ENCODE data around the gene GADL1.

The GADL1 gene

GRCh38 chr3:30702038-30702827, 192.2 kb downstream of the GADL1 start:
- peaks cover 14 to 50% of the 10 kb centered on the region in 2 donors for H3K36me3 Mint-ChIP-seq
- no peak overlapping the region for H3K27ac Mint-ChIP-seq
- H3K27me3 Mint-ChIP-seq = no peaks in the 10 kb centered on the region
- no peak for ATAC-seq (replicated peaks)
- H3K9me3 Mint-ChIP-seq = peaks cover 8 to 9% of the 10 kb centered on the region in 2 donors
- H3K4me3 Mint-ChIP-seq = no peak overlapping the region
- peaks cover 3 to 8% of the 10 kb centered on the region in 2 donors for H3K4me1 Mint-ChIP-seq
- no peak for DNase-seq

GRCh38 chr3:30700702-30701321, 193.6 kb downstream of the GADL1 start:
- ATAC-seq (replicated peaks) = no peak
- H3K9me3 Mint-ChIP-seq = peaks cover 6 to 9% of the 10 kb centered on the region in 2 donors
- no peaks in the 10 kb centered on the region for H3K27me3 Mint-ChIP-seq
- H3K27ac Mint-ChIP-seq = no peak overlapping the region
- peaks cover 20 to 58% of the 10 kb centered on the region in 2 donors for H3K36me3 Mint-ChIP-seq
- DNase-seq = no peak
- H3K4me1 Mint-ChIP-seq = peaks cover 10 to 21% of the 10 kb centered on the region in 2 donors
- H3K4me3 Mint-ChIP-seq = no peak overlapping the region

- Mint-ChIP-seq H3K27me3 (no peaks in the 10 kb centered on the region), H3K27ac (no peak overlapping the region), H3K9me3 (peaks cover 6 to 9% of the 10 kb centered on the region in 2 donors), H3K4me1 (peaks cover 15 to 27% of the 10 kb centered on the region in 2 donors), H3K36me3 (peaks cover 27 to 61% of the 10 kb centered on the region in 2 donors), H3K4me3 (no peak overlapping the region)
- DNase-seq (no peak), ATAC-seq (replicated peaks) (no peak)
Observed at GRCh38 chr3:30699927-30700326, 194.5 kb downstream of the GADL1 start.

- H3K9me3 Mint-ChIP-seq = peaks cover 6 to 9% of the 10 kb centered on the region in 2 donors
- no peak overlapping the region for H3K4me3 Mint-ChIP-seq
- peaks cover 12 to 36% of the 10 kb centered on the region in 2 donors for H3K4me1 Mint-ChIP-seq
- ATAC-seq (replicated peaks) = no peak
- H3K27me3 Mint-ChIP-seq = no peaks in the 10 kb centered on the region
- H3K27ac Mint-ChIP-seq = no peak overlapping the region
- peaks cover 32 to 64% of the 10 kb centered on the region in 2 donors for H3K36me3 Mint-ChIP-seq
- no peak for DNase-seq
Observed at GRCh38 chr3:30698549-30698948, 195.9 kb downstream of the GADL1 start.

GRCh38 chr3:30696896-30697295, 197.6 kb downstream of the GADL1 start:
- DNase-seq (no peak), ATAC-seq (replicated peaks) (no peak)
- peak overlapping the region; percentile 78 for H3K27ac Mint-ChIP-seq
- H3K36me3 Mint-ChIP-seq = peaks cover 31 to 59% of the 10 kb centered on the region in 2 donors
- H3K27me3 Mint-ChIP-seq = no peaks in the 10 kb centered on the region
- H3K9me3 Mint-ChIP-seq = peaks cover under 1 to 3% of the 10 kb centered on the region in 2 donors
- H3K4me1 Mint-ChIP-seq = peaks cover 18 to 47% of the 10 kb centered on the region in 2 donors
- H3K4me3 Mint-ChIP-seq = no peak overlapping the region

- peaks cover 18 to 48% of the 10 kb centered on the region in 2 donors for H3K4me1 Mint-ChIP-seq
- H3K36me3 Mint-ChIP-seq = peaks cover 33 to 60% of the 10 kb centered on the region in 2 donors
- ATAC-seq (replicated peaks) (no peak), DNase-seq (no peak)
- H3K27me3 Mint-ChIP-seq = no peaks in the 10 kb centered on the region
- H3K27ac Mint-ChIP-seq = peak overlapping the region; percentile 68
- H3K4me3 Mint-ChIP-seq = no peak overlapping the region
- H3K9me3 Mint-ChIP-seq = peaks cover 0 to 3% of the 10 kb centered on the region in 2 donors
Observed at GRCh38 chr3:30696403-30696819, 198.1 kb downstream of the GADL1 start.

GRCh38 chr3:30695302-30696061, 199.0 kb downstream of the GADL1 start:
- ATAC-seq (replicated peaks) = no peak
- H3K9me3 Mint-ChIP-seq = no peaks in the 10 kb centered on the region
- peaks cover 30 to 62% of the 10 kb centered on the region in 2 donors for H3K36me3 Mint-ChIP-seq
- DNase-seq = no peak
- peaks cover 22 to 57% of the 10 kb centered on the region in 2 donors for H3K4me1 Mint-ChIP-seq
- no peak overlapping the region for H3K4me3 Mint-ChIP-seq
- no peak overlapping the region for H3K27ac Mint-ChIP-seq
- no peaks in the 10 kb centered on the region for H3K27me3 Mint-ChIP-seq

GRCh38 chr3:30694668-30695067, 199.8 kb downstream of the GADL1 start:
- H3K27me3 Mint-ChIP-seq = no peaks in the 10 kb centered on the region
- H3K9me3 Mint-ChIP-seq = no peaks in the 10 kb centered on the region
- ATAC-seq (replicated peaks) = no peak
- peaks cover 30 to 68% of the 10 kb centered on the region in 2 donors for H3K36me3 Mint-ChIP-seq
- H3K27ac Mint-ChIP-seq = no peak overlapping the region
- H3K4me1 Mint-ChIP-seq = peaks cover 24 to 64% of the 10 kb centered on the region in 2 donors
- no peak overlapping the region for H3K4me3 Mint-ChIP-seq
- no peak for DNase-seq

- H3K9me3 Mint-ChIP-seq = no peaks in the 10 kb centered on the region
- ATAC-seq (replicated peaks) (no peak), DNase-seq (no peak)
- H3K4me3 Mint-ChIP-seq = no peak overlapping the region
- no peak overlapping the region for H3K27ac Mint-ChIP-seq
- no peaks in the 10 kb centered on the region for H3K27me3 Mint-ChIP-seq
- peaks cover 34 to 67% of the 10 kb centered on the region in 2 donors for H3K36me3 Mint-ChIP-seq
- H3K4me1 Mint-ChIP-seq = peaks cover 27 to 68% of the 10 kb centered on the region in 2 donors
Observed at GRCh38 chr3:30694148-30694547, 200.3 kb downstream of the GADL1 start.

- Mint-ChIP-seq H3K27me3 (no peaks in the 10 kb centered on the region), H3K4me3 (no peak overlapping the region), H3K4me1 (peaks cover 32 to 74% of the 10 kb centered on the region in 2 donors), H3K36me3 (peaks cover 37 to 69% of the 10 kb centered on the region in 2 donors), H3K27ac (no peak overlapping the region), H3K9me3 (no peaks in the 10 kb centered on the region)
- DNase-seq (peak; percentile 28), ATAC-seq (replicated peaks) (peak; percentile 94 to 96)
Observed at GRCh38 chr3:30693470-30694120, 200.9 kb downstream of the GADL1 start.

- Mint-ChIP-seq H3K4me3 (no peak overlapping the region), H3K27me3 (no peaks in the 10 kb centered on the region), H3K4me1 (peaks cover 37 to 82% of the 10 kb centered on the region in 2 donors), H3K27ac (peak overlapping the region; percentile 11), H3K36me3 (peaks cover 44 to 73% of the 10 kb centered on the region in 2 donors), H3K9me3 (no peaks in the 10 kb centered on the region)
- no peak for DNase-seq
- no peak for ATAC-seq (replicated peaks)
Observed at GRCh38 chr3:30692498-30693130, 201.8 kb downstream of the GADL1 start.

- no peak overlapping the region for H3K27ac Mint-ChIP-seq
- peaks cover 36 to 81% of the 10 kb centered on the region in 2 donors for H3K4me1 Mint-ChIP-seq
- no peak overlapping the region for H3K4me3 Mint-ChIP-seq
- ATAC-seq (replicated peaks) (no peak), DNase-seq (no peak)
- H3K9me3 Mint-ChIP-seq = no peaks in the 10 kb centered on the region
- peaks cover 45 to 73% of the 10 kb centered on the region in 2 donors for H3K36me3 Mint-ChIP-seq
- no peaks in the 10 kb centered on the region for H3K27me3 Mint-ChIP-seq
Observed at GRCh38 chr3:30691944-30692343, 202.5 kb downstream of the GADL1 start.

GRCh38 chr3:30691249-30691880, 203.1 kb downstream of the GADL1 start:
- ATAC-seq (replicated peaks) (no peak), DNase-seq (no peak)
- no peak overlapping the region for H3K4me3 Mint-ChIP-seq
- peaks cover 41 to 72% of the 10 kb centered on the region in 2 donors for H3K36me3 Mint-ChIP-seq
- peak overlapping the region; percentile 37 for H3K27ac Mint-ChIP-seq
- H3K27me3 Mint-ChIP-seq = no peaks in the 10 kb centered on the region
- no peaks in the 10 kb centered on the region for H3K9me3 Mint-ChIP-seq
- peaks cover 35 to 75% of the 10 kb centered on the region in 2 donors for H3K4me1 Mint-ChIP-seq
